NB4 (cell line): ENCODE measurements around the gene CYP39A1.
A peak's percentile ranks its signal among the peaks of the same experiment; 100 is the strongest.

Experiments
- DNase-seq: peaks from one replicate; pipeline ENCODE4 v3.0.0; 2010; ENCODE audit warnings: low read depth
- H3K4me3 ChIP-seq: one replicate; pipeline ENCODE4 v1.5.1; 2011; ENCODE audit warnings: mild to moderate bottlenecking, low read depth, low read length, moderate library complexity
- MAX ChIP-seq: IDR thresholded peaks from 2 replicates; pipeline ENCODE4 v1.6.1; 2011; ENCODE audit warnings: low read depth, low read length
- MYC ChIP-seq: IDR thresholded peaks from 2 replicates; pipeline ENCODE4 v1.6.1; 2011; ENCODE audit warnings: low read depth, low read length
- POLR2A ChIP-seq: IDR thresholded peaks from 2 replicates; pipeline ENCODE4 v1.6.1; 2011; ENCODE audit warnings: mild to moderate bottlenecking; ENCODE audit not compliant: insufficient read length; ENCODE audit errors: extremely low read depth
- TF ChIP-seq, protein P1 (sequence below): IDR thresholded peaks from one replicate; pipeline ENCODE4 v1.5.1; 2012; ENCODE audit warnings: low read depth, low read length

Gene CYP39A1

DNA sequence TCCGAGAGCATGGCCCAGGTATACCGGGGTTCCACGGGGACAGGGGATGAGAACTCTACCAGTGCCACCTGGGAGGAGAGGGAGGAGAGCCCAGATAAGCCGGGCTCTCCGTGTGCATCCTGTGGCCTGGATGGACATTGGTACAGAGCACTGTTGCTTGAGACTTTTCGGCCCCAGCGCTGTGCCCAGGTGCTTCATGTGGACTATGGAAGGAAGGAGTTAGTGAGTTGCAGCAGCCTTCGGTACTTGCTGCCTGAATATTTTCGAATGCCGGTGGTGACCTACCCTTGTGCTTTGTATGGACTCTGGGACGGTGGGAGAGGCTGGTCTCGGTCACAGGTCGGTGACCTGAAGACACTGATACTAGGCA lies 36.3 kb upstream of the CYP39A1 start:
- DNase-seq, result no peak
- H3K4me3 ChIP-seq, result no peak overlapping the region
- TF ChIP-seq, protein P1, sequence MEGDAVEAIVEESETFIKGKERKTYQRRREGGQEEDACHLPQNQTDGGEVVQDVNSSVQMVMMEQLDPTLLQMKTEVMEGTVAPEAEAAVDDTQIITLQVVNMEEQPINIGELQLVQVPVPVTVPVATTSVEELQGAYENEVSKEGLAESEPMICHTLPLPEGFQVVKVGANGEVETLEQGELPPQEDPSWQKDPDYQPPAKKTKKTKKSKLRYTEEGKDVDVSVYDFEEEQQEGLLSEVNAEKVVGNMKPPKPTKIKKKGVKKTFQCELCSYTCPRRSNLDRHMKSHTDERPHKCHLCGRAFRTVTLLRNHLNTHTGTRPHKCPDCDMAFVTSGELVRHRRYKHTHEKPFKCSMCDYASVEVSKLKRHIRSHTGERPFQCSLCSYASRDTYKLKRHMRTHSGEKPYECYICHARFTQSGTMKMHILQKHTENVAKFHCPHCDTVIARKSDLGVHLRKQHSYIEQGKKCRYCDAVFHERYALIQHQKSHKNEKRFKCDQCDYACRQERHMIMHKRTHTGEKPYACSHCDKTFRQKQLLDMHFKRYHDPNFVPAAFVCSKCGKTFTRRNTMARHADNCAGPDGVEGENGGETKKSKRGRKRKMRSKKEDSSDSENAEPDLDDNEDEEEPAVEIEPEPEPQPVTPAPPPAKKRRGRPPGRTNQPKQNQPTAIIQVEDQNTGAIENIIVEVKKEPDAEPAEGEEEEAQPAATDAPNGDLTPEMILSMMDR, result no peak
- TF ChIP-seq MYC (no peak), MAX (no peak), POLR2A (no peak)

- DNase-seq, result no peak
- H3K4me3 ChIP-seq, result no peak overlapping the region
- TF ChIP-seq POLR2A (no peak), MYC (no peak), MAX (no peak)
- TF ChIP-seq, protein P1, result no peak
Observed at GRCh38 chr6:46688117-46688965, 35.7 kb upstream of the CYP39A1 start.

GRCh38 chr6:46687619-46688097 lies 35.0 kb upstream of the CYP39A1 start, which contains the start of gene TDRD6:
TSS of gene TDRD6 (plus strand) at chr6:46687885. CDS start at chr6:46688129, 244 bp downstream.
- TF ChIP-seq MAX (no peak), MYC (no peak), POLR2A (no peak)
- TF ChIP-seq, protein P1, result no peak

GRCh38 chr6:46684771-46685170 lies 32.2 kb upstream of the CYP39A1 start:
- TF ChIP-seq, protein P1, result no peak
- TF ChIP-seq MYC (no peak), MAX (no peak), POLR2A (no peak)
- H3K4me3 ChIP-seq, result no peak overlapping the region
- DNase-seq, result no peak

More at GRCh38 chr6:46687619-46688097, 35.0 kb upstream of the CYP39A1 start, which contains the start of gene TDRD6:
- no peak within 1 kb of the TSS for H3K4me3 ChIP-seq
- DNase-seq, result no peak

DNA sequence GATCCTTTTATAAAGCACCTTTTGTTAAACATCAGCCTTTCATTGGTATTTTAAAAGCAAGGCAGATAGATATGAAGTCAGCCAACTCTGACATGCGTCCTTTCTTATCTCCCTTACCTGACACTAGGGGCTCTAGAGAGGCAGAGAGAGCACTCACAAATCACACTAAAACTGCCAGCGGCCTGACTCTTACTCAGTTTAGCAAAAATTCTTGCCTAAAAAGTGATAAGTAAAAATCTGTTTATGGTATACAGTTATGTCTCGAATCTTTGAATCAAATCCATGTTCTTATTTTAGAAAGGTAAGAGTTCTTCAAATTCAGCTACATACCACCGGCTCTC lies 24.7 kb upstream of the CYP39A1 start:
- H3K4me3 ChIP-seq, result no peak overlapping the region
- peak; percentile 18 for DNase-seq
- TF ChIP-seq MAX (no peak), POLR2A (no peak), MYC (no peak)
- TF ChIP-seq, protein P1, result peak; percentile 71
